Measurements from ENCODE around the gene MCOLN1. TPM values are rescaled to one million over a fixed set of nuclear protein-coding genes. Genes with fewer than 3 reads are reported as not detected.

MCOLN1 gene
- total RNA-seq, 6 experiments from 2014 or later = 9.8 to 25.2 (median 17.7) TPM

DNA sequence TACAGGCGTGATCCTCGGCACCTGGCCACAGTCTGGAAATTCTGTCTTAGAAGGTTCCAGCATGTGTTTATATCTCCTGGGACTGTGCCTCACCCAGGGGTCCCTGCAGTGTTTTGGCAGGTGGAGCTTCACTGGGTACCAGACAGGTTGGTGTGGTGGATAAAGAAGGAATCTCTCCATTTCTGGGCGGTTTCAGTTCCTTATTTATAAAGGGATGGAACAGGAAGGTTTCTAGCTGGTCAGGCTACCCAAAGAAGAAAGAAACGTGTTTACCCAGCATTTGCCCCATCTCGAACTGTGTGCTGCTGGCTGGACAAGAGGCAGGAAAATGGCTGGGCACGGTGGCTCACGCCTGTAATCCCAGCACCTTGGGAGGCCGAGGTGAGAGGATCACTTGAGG, 22.9 kb downstream of the MCOLN1 start:
- Histone ChIP-seq H3K4me3 (no peak overlapping the region), H3K27me3 (no peaks in the 10 kb centered on the region), H3K9me3 (no peaks in the 10 kb centered on the region), H3K36me3 (peaks cover 0 to 35% (median 7%) of the 10 kb centered on the region in 4 donors), H3K27ac (peak overlapping the region in 1 of 3 donors; percentile 33), H3K4me1 (no peaks in the 10 kb centered on the region)
- 62% methylated on average over 6 of the region's 8 CpGs for WGBS (ENCODE audit: insufficient coverage, low coverage, low lambda C conversion rate, missing lambda C conversion rate)
- ATAC-seq (peak in 2 of 4 donors; percentile 9 to 25), DNase-seq (no peak)
- intact Hi-C loops (cut with DNase I) = no loop called here
- TF ChIP-seq, protein P1, sequence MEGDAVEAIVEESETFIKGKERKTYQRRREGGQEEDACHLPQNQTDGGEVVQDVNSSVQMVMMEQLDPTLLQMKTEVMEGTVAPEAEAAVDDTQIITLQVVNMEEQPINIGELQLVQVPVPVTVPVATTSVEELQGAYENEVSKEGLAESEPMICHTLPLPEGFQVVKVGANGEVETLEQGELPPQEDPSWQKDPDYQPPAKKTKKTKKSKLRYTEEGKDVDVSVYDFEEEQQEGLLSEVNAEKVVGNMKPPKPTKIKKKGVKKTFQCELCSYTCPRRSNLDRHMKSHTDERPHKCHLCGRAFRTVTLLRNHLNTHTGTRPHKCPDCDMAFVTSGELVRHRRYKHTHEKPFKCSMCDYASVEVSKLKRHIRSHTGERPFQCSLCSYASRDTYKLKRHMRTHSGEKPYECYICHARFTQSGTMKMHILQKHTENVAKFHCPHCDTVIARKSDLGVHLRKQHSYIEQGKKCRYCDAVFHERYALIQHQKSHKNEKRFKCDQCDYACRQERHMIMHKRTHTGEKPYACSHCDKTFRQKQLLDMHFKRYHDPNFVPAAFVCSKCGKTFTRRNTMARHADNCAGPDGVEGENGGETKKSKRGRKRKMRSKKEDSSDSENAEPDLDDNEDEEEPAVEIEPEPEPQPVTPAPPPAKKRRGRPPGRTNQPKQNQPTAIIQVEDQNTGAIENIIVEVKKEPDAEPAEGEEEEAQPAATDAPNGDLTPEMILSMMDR (IDR thresholded peaks at IDR 0.05) = no peak
- TF ChIP-seq POLR2A (IDR thresholded peaks at IDR 0.05) = no peak

DNA sequence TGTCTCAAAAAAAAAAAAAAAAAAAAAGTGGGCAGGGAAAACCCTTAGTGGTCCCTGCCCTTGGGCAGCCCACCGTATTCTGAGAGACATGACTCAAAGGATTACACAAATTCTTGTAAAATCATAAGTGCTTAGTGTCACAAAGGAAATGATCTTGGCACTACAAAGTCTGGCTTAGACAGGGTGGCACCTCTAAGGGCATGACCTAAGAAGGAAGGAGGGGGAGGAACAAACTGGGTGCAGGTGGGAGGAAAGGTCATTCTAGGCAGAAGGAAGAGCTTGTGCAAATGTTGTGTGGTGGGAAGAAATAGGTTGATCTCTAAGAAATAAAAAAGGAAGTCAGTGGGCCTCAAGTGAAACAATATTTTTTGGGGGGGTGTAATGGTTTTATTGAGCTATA, 23.5 kb downstream of the MCOLN1 start:
- no peaks in the 10 kb centered on the region for H3K27me3 ChIP-seq
- H3K36me3 ChIP-seq = peaks cover 0 to 30% (median 11%) of the 10 kb centered on the region in 4 donors
- H3K27ac ChIP-seq = no peak overlapping the region
- TF ChIP-seq POLR2A (IDR thresholded peaks at IDR 0.05) = no peak
- TF ChIP-seq, protein P1 (IDR thresholded peaks at IDR 0.05) = no peak
- no peak overlapping the region for H3K4me3 ChIP-seq
- no peaks in the 10 kb centered on the region for H3K9me3 ChIP-seq
- ATAC-seq = no peak
- no peak for DNase-seq
- H3K4me1 ChIP-seq = no peaks in the 10 kb centered on the region
- intact Hi-C loops (cut with DNase I) = no loop called here
- WGBS (ENCODE audit: insufficient coverage, low coverage, low lambda C conversion rate, missing lambda C conversion rate) = 50% methylated on average over 1 of the region's 1 CpG

DNA sequence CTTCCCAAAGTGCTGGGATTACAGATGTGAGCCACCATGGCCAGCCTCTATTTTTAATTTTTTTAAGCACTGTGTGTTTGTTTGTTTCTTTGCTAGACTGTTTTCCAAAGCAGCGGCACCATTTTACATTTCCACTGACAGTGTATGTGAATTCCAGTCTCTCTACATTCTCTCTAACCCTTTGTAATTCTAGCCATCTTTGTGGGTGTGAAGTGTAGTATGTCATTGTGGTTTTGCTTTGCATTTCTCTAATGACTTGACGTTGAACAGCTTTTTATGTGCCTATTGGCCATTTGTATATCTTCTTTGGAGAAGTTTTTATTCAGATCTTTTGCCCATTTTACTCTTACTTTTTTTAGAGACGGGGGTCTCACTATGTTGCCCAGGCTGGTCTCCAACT, 24.7 kb downstream of the MCOLN1 start:
- Histone ChIP-seq H3K4me3 (no peak overlapping the region), H3K27ac (no peak overlapping the region), H3K9me3 (no peaks in the 10 kb centered on the region), H3K36me3 (peaks cover 0 to 17% (median 8%) of the 10 kb centered on the region in 4 donors), H3K27me3 (no peaks in the 10 kb centered on the region), H3K4me1 (no peaks in the 10 kb centered on the region)
- intact Hi-C loops (cut with DNase I) = no loop called here
- DNase-seq (no peak), ATAC-seq (no peak)
- 79% methylated on average over 3 of the region's 3 CpGs for WGBS (ENCODE audit: insufficient coverage, low coverage, low lambda C conversion rate, missing lambda C conversion rate)
- TF ChIP-seq, protein P1 (IDR thresholded peaks at IDR 0.05) = no peak
- no peak for TF ChIP-seq POLR2A (IDR thresholded peaks at IDR 0.05)

DNA sequence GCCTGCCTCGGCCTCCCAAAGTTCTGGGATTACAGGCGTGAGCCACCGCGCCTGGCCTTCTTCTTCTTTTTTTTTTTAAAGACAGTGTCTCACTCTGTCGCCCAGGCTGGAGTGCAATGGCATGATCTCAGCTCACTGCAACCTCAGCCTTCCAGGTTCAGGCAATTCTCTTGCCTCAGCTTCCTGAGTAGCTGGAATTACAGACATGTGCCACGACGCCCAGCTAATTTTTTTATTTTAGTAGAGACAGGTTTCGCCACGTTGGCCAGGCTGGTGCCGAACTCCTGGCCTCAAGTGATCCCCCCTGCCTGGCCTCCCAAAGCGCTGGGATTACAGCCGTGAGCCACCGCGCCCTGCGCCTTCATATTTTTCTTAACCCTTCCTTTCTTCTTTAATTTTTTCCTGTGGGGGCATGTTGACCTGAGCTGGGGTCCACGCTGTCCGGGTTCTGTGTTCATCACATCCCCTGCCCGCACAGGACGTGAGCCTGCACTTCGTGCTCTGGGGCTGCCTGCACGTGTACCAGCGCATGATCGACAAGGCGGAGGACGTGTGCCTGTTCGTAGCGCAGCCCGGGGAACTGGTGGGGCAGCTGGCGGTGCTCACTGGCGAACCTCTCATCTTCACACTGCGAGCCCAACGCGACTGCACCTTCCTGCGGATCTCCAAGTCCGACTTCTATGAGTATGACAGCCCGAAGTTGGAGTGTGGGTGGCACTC, 27.2 kb downstream of the MCOLN1 start:
- H3K4me3 ChIP-seq = no peak overlapping the region
- ATAC-seq (no peak), DNase-seq (no peak)
- no peak overlapping the region for H3K27ac ChIP-seq
- TF ChIP-seq, protein P1 (IDR thresholded peaks at IDR 0.05) = no peak
- no peak for TF ChIP-seq POLR2A (IDR thresholded peaks at IDR 0.05)
- WGBS (ENCODE audit: insufficient coverage, low coverage, low lambda C conversion rate, missing lambda C conversion rate) = 96% methylated on average over 28 of the region's 36 CpGs
- H3K27me3 ChIP-seq = no peaks in the 10 kb centered on the region
- H3K9me3 ChIP-seq = no peaks in the 10 kb centered on the region
- peaks cover 0 to 8% (median 4%) of the 10 kb centered on the region in 4 donors for H3K36me3 ChIP-seq
- H3K4me1 ChIP-seq = no peaks in the 10 kb centered on the region
- intact Hi-C loops (cut with DNase I) = no loop called here

Measured in right lobe of liver (tissue), 6 donors.